Activated CD4-positive, CD25-positive, alpha-beta regulatory T cell treated with anti-CD3 and anti-CD28 coated beads, Interleukin-2, amount 50 U/mL, for 24 hours (primary cell): ENCODE measurements around the gene NOL4L.
A peak's percentile ranks its signal among the peaks of the same experiment; 100 is the strongest.

ENCODE experiments used
- ATAC-seq, 2 donors: fragments of 150-1000 bp; cut with Tn5 transposase; one replicate each; pipeline ENCODE4 v1.10.0; 2021; ENCODE audit warnings: mild to moderate bottlenecking in 1 of 2, moderate library complexity in 1 of 2

The NOL4L gene

GRCh38 chr20:32585011-32585585, at the start of gene NOL4L:
Gene NOL4L (minus strand): TSS chr20:32585333. CDS start chr20:32584890, 443 bp downstream.
- peak; percentile 18 to 25 for ATAC-seq

GRCh38 chr20:32634041-32634805, 49.1 kb upstream of the NOL4L start:
- no peak for ATAC-seq

GRCh38 chr20:32632461-32633354, 47.6 kb upstream of the NOL4L start:
- no peak for ATAC-seq

- ATAC-seq = no peak
Observed at GRCh38 chr20:32631933-32632460, 46.9 kb upstream of the NOL4L start.

- no peak for ATAC-seq
Observed at GRCh38 chr20:32629813-32630212, 44.7 kb upstream of the NOL4L start.

- ATAC-seq = no peak
Observed at GRCh38 chr20:32628960-32629530, 43.9 kb upstream of the NOL4L start.

- ATAC-seq = peak in 1 of 2 donors; percentile 39
Observed at GRCh38 chr20:32626859-32627636, 41.9 kb upstream of the NOL4L start.

GRCh38 chr20:32626407-32626806, 41.3 kb upstream of the NOL4L start:
- no peak for ATAC-seq

GRCh38 chr20:32625996-32626395, 40.9 kb upstream of the NOL4L start:
- no peak for ATAC-seq

GRCh38 chr20:32624687-32625345, 39.7 kb upstream of the NOL4L start:
- ATAC-seq = no peak

- no peak for ATAC-seq
Observed at GRCh38 chr20:32623667-32624157, 38.6 kb upstream of the NOL4L start.

GRCh38 chr20:32622585-32623468, 37.7 kb upstream of the NOL4L start:
- no peak for ATAC-seq

- ATAC-seq = no peak
Observed at GRCh38 chr20:32621891-32622584, 36.9 kb upstream of the NOL4L start.

- ATAC-seq = no peak
Observed at GRCh38 chr20:32621071-32621890, 36.1 kb upstream of the NOL4L start.

- no peak for ATAC-seq
Observed at GRCh38 chr20:32619586-32619985, 34.5 kb upstream of the NOL4L start.

GRCh38 chr20:32614772-32615171, 29.6 kb upstream of the NOL4L start:
- ATAC-seq = no peak

- no peak for ATAC-seq
Observed at GRCh38 chr20:32614303-32614702, 29.2 kb upstream of the NOL4L start.
